HG02623 (cell line): ENCODE results near the gene UNC13A.
"Not testable (repeated sequence)": the region's sequence is repeated elsewhere in the genome, so short reads cannot be mapped to it uniquely, and the experiment has no call there.

Experiments
- ATAC-seq: cut with Tn5 transposase; IDR thresholded peaks from one replicate; pipeline ENCODE4 v1.9.1; 2021; ENCODE audit warnings: moderate library complexity; ENCODE audit not compliant: unreplicated experiment

The UNC13A gene

DNA sequence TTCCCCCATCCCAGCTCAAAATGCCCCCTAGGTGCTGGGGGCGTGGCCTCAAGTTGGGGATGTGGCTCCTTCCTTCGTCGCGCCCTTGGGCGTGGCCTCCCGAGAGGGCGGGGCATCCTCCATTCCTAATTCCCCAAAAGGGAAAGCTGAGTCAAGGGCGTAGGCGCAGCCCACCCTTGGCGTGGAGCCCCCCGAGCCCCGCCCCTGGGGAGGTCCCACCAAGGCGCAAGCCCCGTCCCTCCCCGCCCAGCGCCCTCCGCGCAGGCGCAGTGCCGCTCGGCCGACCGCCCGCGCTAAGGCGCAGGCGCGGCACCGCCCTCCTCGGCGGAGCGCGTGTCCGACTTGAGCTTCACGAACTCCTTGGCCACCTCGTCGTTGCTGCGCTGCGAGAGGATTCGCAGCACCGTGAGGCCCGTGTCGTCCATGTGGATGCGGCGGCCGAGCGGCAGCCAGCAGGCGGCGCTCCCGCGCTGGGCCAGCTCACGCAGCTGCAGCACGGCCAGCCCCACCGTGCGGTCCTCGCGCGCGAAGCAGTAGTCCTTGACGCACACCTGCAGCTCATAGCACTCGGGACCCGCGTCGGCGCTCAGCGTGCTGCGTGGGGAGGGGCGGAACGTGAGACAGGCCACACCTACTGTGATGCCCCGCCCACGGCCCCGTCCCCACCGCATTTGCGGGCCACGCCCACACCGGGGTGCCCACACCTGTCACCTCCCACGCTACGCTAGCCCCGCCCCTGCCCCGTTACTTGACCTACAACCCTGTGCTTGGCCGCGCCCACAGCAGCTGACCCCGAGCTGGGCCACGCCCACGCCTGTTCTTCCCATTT, 82.2 kb downstream of the UNC13A start:
- ATAC-seq = peak; percentile 47

DNA sequence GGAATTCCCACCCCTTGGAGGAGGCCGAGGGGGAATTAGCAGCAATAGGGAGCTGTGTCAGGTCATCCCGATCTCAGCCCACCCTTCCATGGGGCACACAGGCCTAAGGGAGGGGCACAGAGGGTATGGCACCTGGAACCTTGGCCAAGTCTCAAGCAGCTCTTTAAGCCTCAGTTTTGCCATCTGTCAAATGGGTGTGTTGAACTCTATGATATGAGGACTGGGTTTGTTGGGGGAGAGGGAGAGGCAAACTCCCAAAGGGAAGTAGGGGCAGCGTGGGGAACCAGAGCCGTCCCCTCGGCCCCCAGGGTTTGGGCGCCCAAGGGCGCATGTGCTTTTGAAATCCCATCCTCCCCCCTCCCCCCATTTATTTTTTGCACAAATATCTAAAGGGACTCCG, 83.0 kb downstream of the UNC13A start:
- no peak for ATAC-seq

DNA sequence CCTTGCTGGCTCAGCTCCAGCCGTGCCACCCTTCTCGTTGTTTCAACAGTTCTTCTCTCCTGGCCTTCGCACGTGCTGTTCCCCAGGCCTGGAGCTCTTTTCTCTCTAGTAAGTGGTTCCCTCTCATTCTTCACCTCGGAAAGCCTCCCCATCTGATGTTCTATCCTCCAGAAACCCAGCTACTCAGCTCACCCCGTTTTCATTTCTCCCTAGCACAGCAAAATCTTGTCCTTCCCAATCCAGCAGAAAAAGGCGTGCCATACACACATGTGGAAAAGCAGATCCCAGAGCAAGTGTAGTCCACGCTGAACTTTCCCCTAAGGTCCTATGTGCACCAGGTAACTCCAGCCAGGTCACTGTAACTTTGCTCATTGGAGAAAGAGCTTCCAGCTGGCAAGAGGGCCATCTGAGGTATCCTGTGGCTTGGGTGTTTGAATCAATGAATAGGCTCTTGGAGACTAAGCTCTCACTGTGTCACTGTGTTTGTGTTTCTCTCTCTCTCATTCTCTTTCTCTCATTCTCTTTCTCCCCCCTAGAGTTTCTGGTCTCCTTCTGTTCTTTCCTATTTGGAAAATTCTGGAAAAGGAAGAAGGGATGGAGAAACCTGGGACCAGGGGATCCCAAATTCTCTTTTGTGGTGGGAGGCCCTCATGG, 83.7 kb downstream of the UNC13A start:
- no peak for ATAC-seq

DNA sequence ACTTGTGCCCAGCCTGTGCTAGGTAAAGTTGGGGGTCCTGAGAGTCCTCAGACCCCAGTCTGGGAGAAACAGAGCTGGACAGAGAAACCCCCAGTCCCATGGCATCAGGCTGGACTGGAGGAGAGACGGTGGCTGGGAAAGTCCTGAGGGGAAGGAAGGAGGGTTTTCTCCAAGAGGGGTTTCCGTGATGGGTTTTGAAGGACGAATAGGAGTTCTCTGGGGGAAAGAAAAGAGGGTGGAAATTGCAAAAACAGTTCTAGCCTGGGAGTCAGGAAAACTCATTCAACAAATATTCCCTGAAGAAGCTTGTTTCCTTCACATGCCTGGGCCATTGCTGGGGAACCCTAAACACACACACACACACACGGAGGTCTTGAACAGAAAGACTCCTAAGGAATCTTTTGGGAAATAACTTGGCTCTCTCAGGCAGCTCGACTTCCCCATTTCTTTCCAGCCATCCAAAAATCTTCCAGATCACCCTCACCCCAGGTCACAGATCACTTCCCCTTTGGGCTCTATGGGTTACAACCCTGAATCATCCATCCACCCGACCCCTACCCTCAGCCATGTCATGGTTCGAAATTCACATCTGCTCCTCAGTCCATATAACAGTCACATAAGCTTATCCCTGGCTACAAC, 85.2 kb downstream of the UNC13A start:
- ATAC-seq = no peak

DNA sequence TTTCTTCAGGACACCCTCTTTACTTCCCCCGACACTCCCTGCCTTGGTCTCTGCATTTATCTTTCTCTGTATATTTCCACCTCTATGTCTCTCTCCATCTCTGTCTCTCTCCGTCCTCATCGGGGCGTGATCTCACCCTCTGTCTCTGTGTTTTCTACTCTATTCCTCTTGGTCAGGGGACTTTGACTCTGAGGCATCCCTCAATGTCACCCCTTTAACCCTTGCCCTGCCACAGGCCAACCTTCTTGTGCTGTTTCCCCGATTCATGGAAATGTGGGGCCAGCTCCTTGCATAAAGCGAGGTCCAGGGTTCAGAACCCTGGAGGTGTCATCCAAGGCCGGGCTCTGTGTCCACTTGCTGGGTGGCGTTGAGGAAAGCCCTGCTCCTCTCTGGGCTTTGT, 85.9 kb downstream of the UNC13A start:
- no peak for ATAC-seq

DNA sequence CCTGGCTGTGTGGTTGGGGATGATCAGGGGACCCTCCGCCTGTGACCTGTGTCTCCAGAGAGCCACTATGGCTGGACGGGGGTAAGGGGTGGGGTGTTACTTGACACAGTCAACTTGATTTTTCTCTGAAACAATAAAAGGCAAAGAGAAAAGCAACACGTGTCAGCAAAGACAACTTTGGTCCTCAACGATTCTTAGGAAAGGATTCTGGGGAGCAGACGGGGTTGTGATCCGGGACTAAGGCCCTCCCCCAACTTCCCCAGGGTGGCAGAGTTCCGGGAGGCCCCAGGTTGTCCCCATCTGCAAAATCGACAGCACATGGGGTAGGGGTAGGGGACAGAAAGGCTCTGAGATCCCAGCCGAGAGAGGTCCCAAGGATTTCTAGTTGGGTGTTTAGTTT, 86.5 kb downstream of the UNC13A start:
- ATAC-seq = no peak

DNA sequence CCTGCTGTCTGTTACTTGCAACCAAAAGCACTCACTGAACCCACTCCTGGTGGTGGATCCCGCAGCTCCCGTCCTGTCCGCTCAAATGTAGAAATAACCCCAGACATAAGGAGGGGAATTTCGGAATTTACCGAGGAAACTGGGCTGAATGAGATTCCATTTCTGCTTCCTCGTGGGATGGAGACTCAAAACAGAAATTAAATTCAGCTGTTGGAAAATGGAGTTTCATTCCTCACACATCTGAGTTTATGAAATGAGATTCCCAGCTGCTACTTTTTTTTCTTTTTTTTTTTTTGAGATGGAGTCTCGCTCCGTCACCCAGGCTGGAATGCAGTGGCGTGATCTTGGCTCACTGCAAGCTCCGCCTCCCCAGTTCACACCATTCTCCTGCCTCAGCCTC, 88.4 kb downstream of the UNC13A start:
- ATAC-seq = no peak

DNA sequence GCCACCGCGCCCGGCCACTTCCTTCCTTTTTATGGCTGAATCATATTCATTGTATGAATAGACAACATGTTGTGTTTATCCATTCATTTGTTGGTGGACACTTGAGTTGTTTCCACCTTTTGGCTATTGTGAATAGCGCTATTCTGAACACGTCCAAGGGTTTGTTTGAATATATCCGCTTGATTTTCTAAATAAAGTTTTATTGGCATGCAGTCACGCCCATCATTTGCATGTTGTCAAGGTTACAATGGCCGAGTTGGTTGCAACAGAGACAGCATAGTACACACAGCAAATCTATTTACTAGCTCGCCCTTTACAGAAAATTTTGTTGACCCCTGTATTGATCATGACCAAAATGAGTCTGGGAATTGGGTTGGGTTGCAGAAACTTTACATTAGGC, 89.2 kb downstream of the UNC13A start:
- ATAC-seq = no peak

DNA sequence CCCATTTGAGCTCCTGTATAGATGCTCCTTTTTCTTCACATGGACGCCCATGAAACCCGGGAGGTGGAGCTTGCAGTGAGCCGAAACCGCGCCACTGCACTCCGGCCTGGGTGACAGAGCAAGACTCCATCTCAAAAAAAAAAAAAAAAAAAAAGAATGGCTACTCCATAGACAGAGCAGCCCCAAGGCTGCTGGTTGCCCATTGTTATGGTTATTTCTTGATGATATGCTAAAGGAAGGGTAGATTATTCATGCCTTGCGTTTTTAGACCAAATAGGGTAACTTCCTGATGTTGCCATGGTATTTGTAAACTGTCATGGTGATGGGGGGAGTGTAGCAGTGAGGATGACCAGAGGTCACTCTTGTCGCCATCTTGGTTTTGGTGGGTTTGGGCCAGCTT, 90.1 kb downstream of the UNC13A start:
- ATAC-seq = not testable (repeated sequence)

DNA sequence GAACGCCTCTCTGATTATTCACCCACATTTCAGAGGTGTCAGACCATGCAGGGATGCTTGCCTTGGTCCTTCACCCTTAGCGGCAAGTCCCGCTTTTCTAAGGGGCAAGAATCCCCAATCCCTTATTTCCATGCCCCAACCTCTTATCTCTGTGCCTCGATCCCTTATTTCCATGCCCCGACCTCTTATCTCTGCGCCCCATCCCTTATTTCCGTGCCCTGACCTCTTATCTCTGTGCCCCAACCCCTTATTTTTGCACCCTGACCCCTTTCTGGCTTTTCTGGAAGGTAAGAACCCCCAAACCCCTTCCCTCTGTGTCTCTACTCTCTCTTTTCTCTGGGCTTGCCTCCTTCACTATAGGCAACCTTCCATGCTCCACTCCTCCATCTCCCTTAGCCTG, 93.9 kb downstream of the UNC13A start:
- ATAC-seq = not testable (repeated sequence)

DNA sequence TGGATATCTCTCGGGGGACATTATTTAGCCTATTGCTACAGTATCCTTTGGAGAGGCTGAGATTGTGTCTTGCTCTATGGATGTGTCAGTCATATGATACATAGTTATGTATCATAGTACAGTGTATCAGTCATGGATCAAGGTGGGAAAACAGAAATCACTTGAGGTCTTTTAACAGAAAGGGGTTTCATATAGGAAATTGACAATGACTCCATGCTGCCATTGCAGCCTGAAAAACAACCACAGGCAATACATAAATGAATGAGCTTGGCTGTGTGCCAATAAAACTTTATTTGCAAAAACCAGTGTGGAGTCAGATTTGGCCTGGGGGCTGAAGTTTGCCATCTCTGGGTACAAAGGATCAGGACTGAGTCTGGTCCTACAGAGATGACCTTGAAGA, 97.3 kb downstream of the UNC13A start:
- no peak for ATAC-seq

DNA sequence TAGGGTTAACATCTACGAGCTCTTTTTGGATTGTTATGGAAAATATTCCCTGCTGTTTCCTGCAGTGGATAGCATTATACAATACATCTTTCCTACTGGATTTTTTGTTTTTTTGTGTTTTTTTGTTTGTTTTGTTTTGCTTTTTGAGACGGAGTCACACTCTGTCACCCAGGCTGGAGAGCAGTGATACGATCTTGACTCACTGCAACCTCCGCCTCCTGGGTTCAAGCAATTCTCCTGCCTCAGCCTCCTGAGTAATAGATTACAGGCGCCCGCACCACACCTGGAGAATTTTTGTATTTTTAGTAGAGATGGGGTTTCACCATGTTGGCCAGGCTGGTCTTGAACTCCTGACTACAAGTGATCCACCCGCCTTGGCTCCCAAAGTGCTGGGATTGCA, 102.8 kb downstream of the UNC13A start:
- not testable (repeated sequence) for ATAC-seq

DNA sequence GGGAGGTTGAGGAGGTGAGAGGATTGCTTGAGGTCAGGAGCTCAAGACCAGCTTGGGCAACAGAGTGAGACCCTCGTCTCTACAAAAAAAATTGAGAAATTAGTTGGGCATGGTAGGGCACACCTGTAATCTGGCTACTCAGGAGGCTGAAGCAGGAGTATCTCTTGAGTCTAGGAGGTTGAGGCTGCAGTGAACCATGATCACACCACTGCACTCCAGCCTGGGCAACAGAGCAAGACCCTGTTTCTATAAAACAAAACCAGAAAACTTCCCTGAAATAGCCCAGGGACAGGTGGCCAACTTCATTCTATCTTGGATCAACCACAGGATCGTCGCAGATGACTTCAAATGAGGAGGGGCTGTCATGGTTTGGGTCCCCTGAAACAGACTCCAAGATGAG, 104.0 kb downstream of the UNC13A start:
- no peak for ATAC-seq

DNA sequence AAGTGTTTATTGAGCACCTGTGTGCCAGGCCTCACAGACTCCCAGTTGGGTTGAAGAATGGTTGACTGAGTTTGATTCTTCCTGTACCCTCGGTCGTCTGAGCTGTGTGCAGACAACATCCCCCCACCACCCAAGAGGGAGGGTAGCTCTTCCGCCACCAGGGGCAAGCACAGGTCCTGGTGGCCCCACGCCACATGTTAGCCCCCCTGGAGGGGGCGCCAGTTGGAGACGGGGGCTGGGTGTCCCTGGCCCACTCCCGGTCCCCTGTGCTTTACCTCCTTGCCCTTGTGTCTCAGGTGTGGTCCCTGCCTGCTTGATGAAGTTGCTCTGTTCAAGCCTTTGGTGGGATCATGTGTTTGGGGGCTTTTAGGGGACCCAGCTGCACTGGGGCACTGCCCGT, 105.5 kb downstream of the UNC13A start:
- no peak for ATAC-seq

DNA sequence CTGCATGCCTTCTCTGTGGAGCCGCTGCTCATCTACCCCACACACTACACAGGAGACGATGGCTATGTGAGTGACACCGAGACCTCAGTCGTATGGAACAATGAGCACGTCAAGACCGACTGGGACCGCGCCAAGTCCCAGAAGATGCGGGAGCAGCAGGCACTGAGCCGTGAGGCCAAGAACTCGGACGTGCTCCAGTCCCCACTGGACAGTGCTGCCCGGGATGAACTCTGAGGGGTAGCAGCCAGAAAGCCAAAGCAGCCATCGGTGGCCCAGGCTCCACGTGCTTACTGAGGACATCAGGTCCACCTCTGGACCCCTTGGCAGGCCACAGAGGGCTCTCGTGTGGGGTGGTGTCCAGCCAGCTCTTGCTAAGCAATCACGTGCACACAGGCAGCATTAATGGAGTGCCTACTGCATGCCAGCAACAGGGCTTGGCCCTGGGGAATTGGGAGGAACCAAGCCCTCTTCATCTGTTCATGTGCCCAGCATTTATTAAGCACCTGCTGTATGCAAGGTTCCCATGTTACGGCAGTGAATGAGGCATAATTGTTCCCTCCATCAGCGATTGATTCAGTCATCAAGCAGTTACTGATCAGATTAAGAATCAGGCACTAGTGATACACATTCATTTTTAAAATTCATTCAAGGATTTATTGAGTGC, 106.8 kb downstream of the UNC13A start:
- no peak for ATAC-seq

DNA sequence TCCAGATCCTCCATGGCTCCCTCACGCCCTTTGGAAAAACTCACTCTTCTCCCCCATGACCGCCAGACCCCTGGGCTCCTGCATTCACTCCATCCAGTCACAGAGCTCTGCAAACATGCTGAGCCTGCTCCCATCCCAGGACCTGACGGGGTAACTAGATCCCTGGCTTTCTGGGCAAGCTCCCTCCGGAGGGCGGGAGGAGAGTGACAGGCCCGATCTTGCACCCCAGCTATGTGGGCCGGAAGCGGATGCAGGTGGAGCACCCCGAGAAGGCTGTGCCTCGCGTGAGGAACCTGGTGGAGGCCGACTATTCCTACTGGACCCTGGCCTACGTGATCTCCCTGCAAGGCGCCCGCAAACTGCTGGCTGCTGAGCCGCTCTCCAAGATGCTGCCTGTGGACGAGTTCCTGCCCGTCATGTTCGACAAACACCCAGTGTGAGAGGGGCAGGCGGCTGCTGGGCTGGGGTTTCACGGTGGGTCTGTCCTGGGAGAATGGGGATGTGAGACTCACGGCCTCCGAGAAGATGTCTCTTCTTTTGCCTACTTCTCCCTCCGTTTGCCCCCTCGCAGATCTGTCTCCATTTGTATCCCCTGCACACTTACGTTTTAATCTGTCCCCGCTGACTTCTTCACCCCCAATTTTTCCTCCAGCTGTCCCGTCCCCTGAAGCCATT, 107.5 kb downstream of the UNC13A start:
- ATAC-seq = no peak

DNA sequence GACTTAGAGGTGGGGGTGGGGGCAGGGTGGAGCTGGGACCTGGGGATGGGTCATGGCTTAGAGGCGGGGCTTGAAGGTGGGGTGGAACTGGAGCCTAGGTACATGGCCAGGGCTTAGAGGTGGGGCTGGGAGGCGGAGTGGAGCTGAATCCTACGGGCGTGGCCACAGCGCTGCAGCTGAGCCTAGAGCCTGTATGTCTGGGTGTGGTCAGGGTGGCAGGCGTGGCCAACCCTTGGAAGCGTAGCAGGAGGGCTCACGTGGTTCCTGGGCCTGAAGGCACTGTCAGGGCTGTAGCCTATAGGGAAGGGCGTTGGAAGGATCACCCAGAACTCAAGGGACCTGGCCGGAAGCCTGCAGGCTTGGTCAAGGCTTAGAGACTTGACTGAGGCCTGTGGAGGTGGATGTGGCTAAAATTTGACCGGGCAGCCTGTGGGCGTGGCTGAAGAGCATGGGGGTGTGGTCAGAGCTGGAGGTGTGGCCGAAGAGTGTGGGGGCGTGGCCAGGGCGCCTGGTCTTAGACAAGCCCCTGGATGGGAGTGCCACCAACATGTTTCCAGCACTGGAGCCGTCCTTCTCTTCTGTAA, 108.4 kb downstream of the UNC13A start:
- no peak for ATAC-seq

DNA sequence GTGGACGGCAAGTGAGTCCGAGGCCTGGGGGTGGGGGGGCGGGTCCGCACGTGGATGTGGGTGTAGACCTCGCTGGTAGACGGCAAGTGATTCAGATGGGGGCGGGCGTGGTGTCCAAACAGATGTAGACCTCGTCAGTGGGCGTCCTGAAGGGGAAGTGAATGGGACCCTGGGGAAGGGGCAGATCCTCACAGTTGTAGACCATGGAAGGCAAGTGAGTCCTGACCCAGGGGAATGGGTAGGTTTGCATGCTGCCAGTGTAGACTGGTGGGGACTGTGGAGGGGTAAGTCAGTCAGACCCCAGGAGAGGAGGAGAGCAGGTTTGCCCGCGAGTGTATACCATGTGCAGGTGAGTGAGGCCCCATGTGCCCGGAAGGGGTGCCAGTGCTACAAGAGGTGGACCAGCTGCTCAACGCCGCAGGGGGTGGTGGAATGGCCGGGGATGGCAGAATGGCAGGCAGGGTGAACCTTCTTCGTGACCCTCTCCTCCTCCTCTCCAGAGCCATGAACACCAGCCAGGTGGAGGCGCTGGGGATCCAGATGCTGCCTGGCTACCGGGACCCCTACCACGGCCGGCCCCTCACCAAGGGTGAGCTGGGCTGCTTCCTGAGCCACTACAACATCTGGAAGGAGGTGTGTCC, 110.6 kb downstream of the UNC13A start:
- ATAC-seq = no peak

DNA sequence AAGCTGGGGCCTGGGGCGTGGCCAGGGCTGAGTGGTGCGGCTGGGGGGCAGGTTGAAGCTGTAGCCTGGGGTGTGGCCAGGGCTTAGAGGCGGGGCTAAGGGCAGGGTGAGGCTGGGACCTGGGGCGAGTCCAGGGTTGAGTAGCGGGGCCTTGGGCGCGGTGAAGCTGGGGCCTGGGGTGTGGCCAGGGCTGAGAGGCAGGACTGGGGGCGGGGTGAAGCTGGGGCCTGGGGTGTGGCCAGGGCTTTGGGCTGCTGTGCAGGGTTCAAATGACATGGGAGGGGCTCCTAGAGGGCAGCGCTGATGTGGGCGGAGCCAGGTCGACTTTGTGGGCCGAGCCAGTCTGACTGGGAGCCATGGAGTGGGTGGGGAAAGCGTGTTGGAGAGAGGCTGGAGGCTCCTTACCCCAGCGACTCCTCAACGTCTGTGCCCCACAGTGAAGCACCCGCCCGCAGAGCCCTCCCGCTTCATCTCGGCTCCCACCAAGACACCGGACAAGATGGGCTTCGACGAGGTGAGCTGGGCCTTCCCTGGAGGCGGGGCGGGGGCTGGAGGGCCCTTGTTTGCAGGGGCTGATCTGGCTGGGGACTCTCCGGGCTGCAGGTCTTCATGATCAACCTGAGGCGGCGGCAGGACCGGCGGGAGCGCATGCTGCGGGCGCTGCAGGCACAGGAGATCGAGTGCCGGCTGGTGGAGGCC, 111.2 kb downstream of the UNC13A start:
- no peak for ATAC-seq
